NCI-H146 treated with DMSO at 0.1 percent for 48 hours (cell line): ENCODE data around the gene GALR3.

Experiments used
- DNase-seq: peaks from one replicate; lab custom pipeline; 2025; ENCODE audit not compliant: unreplicated experiment; lab: John Stamatoyannopoulos, UW

GALR3 gene

DNA sequence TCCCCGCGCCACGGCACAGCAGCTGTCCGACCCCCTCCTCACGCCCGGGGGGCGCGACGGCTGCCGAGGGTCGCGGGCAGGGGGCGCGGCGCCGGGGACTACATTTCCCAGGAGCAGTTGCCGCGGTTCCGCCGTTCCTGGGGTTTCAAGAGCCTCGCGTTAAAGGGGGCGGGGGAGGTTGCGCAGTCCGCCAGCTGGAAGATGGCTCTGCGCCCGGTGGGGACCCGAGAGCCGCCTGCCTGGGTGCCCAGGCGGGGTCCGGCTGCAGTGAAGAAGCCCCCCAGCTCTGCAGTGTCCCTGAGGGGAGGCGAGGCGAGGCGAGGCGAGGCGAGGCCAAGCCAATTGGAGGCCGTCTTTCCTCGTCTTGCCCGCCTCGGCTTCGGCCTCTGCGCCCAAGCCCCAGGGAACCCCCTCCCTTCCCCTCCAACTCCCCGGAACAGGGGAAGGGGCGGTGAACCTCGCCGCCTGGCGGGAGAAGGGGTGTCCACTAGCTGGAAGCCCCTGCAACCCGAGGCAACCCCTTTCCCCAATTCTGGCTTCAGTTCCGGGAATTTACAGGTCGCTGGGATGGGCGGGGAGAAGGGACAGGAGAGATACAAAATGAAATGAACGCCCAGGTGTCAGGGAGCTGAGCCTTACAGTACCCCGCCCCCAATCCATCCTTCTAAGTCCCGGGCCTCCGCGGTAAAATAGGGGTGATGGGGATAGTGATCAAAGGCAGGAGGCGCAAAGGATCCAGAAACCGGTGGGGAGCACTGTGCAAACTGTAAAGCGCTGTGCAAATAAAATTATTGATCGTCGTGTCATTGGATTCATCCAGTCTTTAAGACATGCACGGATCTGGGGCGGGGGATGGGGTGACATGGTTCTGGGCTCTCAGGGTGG is 20.6 kb upstream of the GALR3 start:
- peak; percentile 46 for DNase-seq

DNA sequence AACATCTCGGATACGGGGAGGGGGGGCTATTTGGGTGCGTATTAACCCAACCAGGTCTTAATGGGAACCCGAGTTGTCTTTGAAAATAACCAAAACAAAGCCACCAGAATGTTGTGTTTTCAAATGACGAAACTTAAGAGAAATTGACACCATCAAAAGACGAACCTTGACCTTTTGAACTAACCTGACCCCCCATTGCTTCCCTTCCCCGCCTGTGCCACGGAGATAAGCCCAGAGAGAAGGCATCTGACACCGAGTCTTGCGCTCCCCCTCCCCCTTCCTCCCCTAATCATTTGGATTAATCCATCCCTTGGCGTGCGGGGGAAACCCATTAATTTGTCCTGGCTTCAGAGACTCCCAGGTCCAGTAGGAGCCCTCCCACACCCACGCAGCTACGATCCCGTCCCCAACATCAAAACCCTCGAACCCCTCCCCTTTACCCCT is 20.0 kb upstream of the GALR3 start:
- DNase-seq = peak; percentile 53

DNA sequence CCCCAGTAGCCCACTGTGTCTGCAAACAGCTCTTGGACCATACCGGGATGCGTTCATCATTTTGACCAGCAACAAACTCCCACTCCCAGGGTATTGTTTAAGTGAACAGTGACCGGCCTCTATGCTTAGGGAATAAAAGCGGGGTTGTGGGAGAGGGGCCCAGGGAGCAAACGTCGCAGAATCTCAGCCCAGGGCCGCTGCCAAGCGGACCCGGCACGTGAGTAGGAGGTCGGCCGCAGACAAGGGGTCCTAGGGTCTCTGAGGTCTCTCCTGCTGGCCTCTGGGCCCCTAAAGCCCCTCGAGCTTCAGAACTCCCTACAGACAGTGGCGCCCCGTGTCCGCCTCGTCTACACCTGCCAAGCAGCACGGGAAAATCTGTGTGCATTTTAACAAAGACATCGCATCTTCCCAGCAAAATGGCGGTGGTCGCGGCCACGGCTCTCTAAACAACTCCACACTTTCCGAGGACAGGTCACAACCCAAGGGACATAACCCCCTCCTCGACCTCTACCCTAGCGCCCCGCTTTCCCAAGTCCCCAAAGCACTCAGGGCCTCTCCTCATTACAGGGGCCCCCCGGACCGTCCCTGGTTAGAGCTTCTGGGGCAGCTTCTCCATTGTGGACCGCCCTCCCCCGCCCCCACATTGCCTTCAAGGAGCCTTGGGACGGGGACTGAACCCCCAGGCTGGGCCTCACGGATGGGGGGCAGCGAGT is 19.4 kb upstream of the GALR3 start:
- DNase-seq = peak; percentile 53

DNA sequence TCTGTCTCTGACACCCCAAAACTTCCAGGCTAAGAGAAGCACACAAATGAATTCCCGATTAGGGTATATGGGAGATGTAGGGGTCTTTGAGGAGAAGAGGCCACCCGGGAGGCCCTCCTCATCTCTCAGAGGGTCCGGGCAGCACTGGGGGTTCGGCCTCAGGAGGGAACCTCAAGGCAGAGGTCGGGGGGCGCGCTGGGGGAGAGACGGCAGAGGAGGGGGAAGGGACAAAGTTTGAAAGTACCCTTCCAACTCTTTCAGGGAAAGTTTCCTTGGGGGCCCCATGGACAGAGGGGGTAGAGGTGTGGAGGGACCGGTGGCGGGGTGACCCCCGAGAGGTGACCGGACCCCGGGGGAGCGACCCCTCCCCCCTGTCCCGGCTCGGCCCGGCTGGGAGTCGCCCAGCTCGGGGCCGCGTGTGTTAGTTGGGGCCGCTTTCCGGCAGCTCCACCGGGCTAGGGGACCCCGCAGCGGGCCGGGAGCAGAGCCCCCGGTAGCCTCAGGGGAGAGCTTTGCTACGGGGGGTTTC is 18.8 kb upstream of the GALR3 start:
- DNase-seq = no peak

DNA sequence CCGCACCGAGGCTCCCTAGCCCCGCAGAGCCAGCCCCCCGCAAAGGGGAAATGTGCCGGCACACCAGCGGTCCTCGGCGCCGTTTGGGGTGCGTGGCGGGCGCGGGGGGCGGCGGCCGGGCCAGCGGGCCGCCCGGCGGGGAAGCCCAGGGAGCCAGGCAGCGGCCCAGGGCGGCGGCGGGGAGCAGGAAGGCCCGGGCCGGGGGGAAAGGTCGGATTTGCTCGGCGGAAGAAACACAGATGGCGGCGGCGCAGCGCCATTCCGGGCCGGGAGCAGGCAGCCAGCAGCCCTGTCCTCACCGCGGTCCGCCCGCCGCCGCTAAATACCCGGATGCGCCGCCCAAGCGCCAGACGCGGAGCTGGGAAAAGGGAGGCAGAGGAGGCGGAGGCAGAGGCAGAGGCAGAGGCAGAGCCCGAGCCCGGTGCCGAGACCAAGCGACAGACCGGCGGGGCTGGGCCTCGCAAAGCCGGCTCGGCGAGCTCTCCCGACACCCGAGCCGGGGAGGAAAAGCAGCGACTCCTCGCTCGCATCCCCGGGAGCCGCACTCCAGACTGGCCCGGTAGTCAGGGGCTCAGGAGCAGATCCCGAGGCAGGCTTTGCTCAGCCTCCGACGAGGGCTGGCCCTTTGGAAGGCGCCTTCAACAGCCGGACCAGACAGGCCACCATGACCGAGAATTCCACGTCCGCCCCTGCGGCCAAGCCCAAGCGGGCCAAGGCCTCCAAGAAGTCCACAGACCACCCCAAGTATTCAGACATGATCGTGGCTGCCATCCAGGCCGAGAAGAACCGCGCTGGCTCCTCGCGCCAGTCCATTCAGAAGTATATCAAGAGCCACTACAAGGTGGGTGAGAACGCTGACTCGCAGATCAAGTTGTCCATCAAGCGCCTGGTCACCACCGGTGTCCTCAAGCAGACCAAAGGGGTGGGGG is 18.0 kb upstream of the GALR3 start:
- peak; percentile 34 for DNase-seq

DNA sequence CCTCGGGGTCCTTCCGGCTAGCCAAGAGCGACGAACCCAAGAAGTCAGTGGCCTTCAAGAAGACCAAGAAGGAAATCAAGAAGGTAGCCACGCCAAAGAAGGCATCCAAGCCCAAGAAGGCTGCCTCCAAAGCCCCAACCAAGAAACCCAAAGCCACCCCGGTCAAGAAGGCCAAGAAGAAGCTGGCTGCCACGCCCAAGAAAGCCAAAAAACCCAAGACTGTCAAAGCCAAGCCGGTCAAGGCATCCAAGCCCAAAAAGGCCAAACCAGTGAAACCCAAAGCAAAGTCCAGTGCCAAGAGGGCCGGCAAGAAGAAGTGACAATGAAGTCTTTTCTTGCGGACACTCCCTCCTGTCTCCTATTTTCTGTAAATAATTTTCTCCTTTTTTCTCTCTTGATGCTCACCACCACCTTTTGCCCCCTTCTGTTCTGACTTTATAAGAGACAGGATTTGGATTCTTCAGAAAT is 17.3 kb upstream of the GALR3 start:
- DNase-seq = no peak

DNA sequence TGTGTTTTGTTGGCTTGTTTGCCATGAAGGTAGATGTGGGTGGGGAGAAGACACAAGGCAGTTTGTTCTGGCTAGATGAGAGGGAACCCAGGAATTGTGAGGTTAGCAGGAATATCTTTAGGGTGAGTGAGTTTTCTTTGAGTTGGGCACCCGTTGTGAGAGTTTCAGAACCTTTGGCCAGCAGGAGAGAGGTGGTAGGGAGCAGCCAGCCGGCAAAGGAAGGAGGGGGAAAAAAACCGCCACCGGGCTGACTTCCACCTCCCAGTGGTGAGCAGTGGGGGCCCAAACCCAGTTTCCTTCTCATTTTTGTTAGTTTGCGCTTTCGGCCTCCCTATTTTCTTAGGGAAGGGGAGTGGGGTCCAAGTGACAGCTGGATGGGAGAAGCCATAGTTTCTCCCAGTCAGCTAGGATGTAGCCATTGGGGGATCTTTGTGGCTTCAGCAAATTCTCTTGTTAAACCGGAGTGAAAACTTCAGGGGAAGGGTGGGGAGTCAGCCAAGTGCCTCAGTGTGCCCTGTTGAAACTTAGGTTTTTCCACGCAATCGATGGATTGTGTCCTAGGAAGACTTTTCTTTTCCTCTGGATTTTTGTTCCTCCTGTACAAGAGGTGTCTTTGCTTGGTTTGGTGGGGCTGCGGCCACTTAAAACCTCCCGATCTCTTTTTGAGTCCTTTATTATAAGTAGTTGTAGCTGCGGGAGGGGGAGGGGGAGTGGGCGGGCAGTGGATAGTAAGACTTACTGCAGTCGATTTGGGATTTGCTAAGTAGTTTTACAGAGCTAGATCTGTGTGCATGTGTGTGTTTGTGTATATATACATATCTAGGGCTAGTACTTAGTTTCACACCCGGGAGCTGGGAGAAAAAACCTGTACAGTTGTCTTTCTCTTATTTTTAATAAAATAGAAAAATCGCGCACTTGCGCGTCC is 16.5 kb upstream of the GALR3 start:
- DNase-seq = no peak

DNA sequence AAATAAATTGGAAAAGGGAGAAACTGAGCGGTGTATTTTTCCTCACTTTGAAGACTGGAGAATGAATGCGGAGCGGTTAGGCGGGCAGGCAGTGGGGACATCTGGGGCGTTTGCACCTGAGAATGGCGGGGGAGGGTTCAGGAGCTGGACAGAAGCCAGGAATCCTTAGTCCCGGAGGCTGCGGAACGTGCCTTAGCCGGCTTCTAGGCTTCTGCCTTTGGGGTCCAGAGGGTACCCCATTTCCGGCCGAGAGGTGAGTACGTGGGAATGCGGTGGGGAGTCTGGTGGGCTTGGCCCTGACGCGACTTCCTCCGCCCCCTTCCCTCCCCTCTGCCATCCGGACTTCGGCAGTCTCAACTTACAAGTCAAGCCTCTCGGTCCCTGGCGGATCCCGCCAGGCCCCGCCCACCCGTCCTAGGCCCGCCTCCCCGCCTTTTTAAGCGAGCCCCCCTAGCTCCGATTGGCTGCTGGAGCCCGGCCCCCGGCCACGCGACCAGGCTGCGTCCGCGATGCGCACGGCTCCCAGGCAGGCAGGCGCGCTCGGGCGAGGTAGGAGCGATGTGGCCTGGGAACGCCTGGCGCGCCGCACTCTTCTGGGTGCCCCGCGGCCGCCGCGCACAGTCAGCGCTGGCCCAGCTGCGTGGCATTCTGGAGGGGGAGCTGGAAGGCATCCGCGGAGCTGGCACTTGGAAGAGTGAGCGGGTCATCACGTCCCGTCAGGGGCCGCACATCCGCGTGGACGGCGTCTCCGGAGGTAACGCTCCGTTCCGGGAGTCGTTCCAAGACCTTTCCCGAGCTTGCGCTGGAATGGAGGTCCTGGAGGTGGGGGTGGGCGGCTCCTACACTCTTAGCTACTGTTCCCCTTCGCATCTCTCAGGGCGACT is 15.5 kb upstream of the GALR3 start, which contains the start of gene GCAT:
Gene GCAT (plus strand): TSS at position 525 of the 884 bp plus-strand sequence. CDS start 34 bp downstream, at position 559.
- DNase-seq = peak; percentile 55

DNA sequence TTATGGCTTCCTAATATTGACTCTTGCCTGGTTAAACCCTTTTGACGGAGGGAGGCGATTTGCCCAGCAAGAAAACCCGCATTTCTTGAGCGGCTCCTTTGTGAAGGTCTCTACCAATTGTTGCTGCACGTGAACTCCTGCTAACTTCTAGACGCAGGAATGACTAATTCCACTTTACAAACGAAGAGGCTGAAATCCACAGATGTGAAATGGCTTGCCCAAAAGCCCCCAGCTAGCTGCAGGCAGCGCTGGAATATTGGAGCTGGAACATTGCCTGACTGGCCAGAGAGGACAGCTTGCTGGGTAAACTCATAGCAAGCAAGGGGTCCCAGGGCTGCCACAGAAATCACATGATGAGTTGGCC is 14.9 kb upstream of the GALR3 start:
- no peak for DNase-seq

DNA sequence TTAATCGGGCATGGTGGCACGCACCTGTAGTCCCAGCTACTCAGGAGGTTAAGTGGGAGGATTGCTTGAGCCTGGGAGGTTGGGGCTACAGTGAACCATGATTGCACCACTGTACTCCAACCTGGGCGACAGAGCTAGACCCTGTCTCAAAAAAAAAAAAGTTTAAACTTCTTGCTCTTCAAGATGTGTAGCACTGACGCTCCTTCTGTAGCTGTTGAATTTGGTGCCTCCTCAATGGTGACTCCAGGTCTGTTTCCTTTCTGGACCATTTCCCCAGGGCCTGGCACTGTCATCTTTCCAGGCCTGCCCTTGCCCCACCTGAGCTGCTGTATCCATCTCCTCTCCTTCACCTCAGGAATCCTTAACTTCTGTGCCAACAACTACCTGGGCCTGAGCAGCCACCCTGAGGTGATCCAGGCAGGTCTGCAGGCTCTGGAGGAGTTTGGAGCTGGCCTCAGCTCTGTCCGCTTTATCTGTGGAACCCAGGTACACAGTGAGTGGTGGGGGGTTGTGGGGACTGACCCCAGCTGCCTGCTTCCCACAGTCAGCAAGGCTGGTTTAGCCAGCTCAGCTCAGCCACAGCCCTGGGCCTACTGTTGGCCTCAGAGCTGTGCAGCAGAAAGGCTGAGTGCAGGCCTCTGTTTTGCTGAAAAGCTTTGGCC is 13.4 kb upstream of the GALR3 start:
- DNase-seq = no peak

DNA sequence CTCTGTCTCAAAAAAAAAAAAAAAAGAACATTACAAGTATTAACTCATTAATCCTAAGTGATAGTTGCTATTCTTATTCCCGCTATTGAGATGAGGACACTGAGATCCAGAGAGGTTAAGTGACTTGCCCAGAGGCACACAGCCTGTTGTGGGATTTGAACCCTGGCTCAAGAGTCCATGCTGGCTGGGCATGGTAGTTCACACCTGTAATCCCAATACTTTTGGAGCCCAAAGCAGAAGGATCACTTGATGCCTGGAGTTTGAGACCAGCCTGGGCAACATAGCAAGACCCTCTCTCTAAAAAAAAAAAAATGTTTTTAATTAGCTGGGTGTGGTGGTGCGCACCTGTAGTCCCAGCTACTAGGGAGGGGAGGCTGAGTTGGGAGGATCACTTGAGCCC is 11.3 kb upstream of the GALR3 start:
- DNase-seq = no peak

DNA sequence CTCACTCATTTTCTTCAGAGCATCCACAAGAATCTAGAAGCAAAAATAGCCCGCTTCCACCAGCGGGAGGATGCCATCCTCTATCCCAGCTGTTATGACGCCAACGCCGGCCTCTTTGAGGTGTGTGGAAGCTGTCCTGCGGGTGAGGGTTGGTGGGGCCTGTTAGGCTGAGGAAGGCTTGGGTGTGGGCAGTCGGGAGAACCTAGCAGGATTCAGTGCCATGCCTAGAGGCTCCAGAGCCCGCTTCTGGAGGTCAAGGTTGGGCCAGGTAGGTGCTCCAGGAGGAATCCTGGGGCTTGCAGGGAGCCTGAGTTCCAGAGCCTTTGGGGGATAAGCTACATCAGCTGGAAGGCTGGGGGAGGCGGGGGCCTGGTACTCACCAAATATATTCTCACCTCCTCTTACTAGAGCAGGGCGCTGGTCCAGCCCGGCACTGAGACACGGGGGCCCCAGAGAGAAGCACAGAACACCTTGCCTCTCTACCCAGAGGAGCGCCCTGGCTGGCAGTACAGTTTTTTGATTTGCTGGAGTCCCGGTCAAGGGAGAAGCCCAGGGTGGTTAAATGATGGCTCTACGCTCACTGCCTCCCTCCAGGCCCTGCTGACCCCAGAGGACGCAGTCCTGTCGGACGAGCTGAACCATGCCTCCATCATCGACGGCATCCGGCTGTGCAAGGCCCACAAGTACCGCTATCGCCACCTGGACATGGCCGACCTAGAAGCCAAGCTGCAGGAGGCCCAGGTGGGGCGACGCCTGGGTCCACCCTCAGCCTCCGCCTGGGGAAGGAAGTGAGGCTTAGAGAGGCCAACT is 10.1 kb upstream of the GALR3 start:
- no peak for DNase-seq

DNA sequence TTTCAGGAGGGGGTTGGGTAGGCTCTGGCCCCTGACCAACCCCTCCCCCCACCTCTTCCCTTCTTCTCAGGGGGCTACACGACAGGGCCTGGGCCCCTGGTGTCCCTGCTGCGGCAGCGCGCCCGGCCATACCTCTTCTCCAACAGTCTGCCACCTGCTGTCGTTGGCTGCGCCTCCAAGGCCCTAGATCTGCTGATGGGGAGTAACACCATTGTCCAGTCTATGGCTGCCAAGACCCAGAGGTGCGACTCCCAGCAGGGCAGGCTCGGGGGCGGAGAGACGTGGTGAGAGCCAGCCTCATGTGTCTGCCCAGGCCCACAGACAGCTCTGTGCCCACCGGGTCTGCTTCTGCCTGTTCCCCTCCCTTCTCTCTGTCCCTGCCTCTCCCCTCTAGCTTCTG is 7.6 kb upstream of the GALR3 start:
- DNase-seq = no peak

DNA sequence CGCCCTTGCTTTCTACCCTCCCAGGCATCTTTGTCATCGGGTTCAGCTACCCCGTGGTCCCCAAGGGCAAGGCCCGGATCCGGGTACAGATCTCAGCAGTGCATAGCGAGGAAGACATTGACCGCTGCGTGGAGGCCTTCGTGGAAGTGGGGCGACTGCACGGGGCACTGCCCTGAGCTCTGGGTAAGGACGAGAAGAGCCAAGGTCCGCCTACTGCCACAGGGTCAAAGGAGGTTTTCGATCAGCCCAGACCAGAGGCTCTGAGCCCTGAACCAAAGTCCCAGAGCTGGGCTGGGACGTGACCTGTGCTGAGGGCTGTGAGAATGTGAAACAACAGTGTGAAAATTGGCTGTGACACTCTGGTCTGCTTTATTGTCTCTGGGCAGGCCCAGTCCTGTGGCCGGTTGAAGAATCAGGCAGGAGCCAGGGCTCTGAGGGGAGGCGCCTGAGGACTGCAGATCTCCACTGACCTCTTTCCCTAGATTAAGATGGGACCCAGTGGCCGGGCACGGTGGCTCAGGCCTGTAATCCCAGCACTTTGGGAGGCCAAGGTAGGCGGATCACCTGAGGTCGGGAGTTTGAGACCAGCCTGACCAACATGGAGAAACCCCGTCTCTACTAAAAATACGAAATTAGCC is 6.5 kb upstream of the GALR3 start:
- no peak for DNase-seq

DNA sequence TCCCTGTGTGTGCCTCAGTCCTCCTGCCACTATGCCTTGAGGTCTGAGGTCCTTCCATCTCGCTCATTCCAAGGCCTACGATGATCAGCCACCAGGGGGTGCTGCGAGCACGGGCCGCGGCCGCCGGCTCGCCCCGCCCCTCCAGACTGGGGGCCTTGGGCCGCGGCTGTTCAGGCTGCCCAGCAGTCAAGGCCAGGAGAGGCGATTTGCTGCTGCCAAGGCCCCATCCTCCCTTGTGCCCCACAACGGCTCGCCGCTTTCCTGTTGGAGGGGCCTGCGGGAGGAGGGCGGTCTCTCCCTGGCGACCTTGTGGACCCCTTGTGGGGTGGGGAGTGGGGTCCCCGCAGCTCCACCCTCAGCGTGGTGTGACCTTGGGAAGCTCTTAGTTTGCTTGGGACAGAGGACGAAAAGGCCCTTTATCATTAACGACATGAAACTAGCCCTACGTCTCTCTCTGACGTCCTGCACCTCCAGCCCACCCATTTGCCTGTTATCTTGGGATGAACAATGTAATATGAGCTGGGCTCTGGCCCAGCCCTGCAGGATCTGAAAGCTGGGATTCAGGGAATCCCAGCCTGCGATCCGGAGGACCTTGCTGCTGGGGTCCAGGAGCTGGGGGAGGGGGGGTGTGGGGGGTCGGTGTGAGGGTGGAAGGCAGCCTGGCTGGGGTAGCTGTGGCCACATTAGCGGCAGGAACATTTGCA is 5.3 kb upstream of the GALR3 start:
- peak; percentile 50 for DNase-seq

DNA sequence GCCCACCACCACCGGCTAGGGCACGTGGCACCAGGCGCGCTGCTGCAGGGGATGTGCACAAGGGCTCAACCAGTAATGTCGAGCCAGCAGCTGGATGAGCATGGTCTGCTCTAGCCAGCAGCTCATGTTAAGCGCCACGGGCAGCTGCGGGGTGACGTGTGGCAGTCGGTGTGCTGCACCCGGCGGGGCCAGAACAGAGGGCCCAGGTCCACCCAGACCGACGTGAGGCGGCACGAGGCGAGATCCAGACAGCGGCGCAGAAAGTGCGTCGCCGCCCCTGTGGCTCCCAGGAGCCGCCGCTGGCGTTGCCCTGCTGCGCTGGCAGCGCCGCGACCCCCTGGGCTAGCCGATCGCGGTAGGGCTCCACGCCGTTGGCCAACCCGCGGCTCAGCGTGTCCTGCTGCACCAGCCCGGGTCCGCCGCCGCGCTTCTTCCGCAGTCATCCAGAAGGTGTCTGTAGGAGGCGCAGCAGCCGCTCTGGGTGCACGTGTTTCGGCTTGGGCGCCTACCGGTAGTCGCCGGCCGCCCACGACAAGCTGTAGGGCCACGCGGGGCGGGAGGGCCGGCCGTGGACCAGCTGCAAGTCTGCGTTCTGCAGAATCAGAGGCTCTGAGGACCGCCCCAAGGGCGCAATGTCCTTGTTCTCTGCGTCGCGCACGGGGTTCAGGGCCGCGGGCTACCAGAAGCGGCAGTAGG is 4.6 kb upstream of the GALR3 start:
- DNase-seq = peak; percentile 11
